Left lobe of liver (tissue), 2 donors: ENCODE data around the gene RAB3D. TPM values are rescaled to one million over a fixed set of nuclear protein-coding genes. Genes with fewer than 3 reads are reported as not detected.

Experiments
- ATAC-seq: fragments of 200-7000 bp; cut with Tn5 transposase; one replicate; pipeline ENCODE4 v1.9.1; 2020; ENCODE audit warnings: mild to moderate bottlenecking, moderate library complexity
- DNase-seq: peaks from one replicate; pipeline ENCODE4 v3.0.0-alpha.2; 2020; ENCODE audit warnings: low spot score
- total RNA-seq: library from RNA; stranded (reverse); gene quantifications from one replicate; pipeline ENCODE4 v1.2.1, GENCODE V29; 2021
- donor health status: DM: no; HTN: no; CAD: no; lungs with moderate emphysema.
- donor health status: DM: no; HTN: yes; CAD: no.

RAB3D gene
- total RNA-seq, 1 donor from 2014 or later = 3.3 TPM

GRCh38 chr19:11300811-11301120 is 38.7 kb downstream of the RAB3D start:
- DNase-seq (no peak), ATAC-seq (no peak)

GRCh38 chr19:11299946-11300810 is 39.3 kb downstream of the RAB3D start:
- ATAC-seq = no peak
- no peak for DNase-seq

GRCh38 chr19:11296264-11296663 is 43.2 kb downstream of the RAB3D start:
- ATAC-seq (no peak), DNase-seq (no peak)

- DNase-seq (no peak), ATAC-seq (no peak)
Observed at GRCh38 chr19:11295665-11296245, 43.7 kb downstream of the RAB3D start, which contains the start of gene TSPAN16. Gene TSPAN16 (plus strand): TSS chr19:11296160. CDS start chr19:11296298, 138 bp downstream.

GRCh38 chr19:11295180-11295579 is 44.3 kb downstream of the RAB3D start:
- DNase-seq = no peak
- no peak for ATAC-seq

GRCh38 chr19:11293433-11294389 is 45.7 kb downstream of the RAB3D start:
- DNase-seq (peak; percentile 94), ATAC-seq (peak; percentile 100)

- DNase-seq = no peak
- no peak for ATAC-seq
Observed at GRCh38 chr19:11291991-11292390, 47.5 kb downstream of the RAB3D start.

- no peak for DNase-seq
- no peak for ATAC-seq
Observed at GRCh38 chr19:11291415-11291814, 48.0 kb downstream of the RAB3D start.

GRCh38 chr19:11290256-11290655 is 49.2 kb downstream of the RAB3D start:
- DNase-seq (no peak), ATAC-seq (no peak)

GRCh38 chr19:11288349-11288748 is 51.1 kb downstream of the RAB3D start:
- peak; percentile 41 for ATAC-seq
- DNase-seq = no peak

- DNase-seq (no peak), ATAC-seq (no peak)
Observed at GRCh38 chr19:11286312-11286974, 53.0 kb downstream of the RAB3D start.

GRCh38 chr19:11284515-11284914 is 54.9 kb downstream of the RAB3D start:
- DNase-seq (no peak), ATAC-seq (no peak)

- ATAC-seq (no peak), DNase-seq (no peak)
Observed at GRCh38 chr19:11281356-11282049, 58.0 kb downstream of the RAB3D start.

GRCh38 chr19:11279505-11280236 is 59.8 kb downstream of the RAB3D start:
- DNase-seq = no peak
- no peak for ATAC-seq

GRCh38 chr19:11278670-11279069 is 60.8 kb downstream of the RAB3D start:
- DNase-seq = no peak
- peak; percentile 66 for ATAC-seq

GRCh38 chr19:11274533-11275086 is 64.8 kb downstream of the RAB3D start:
- DNase-seq = no peak
- ATAC-seq = no peak

GRCh38 chr19:11273989-11274388 is 65.5 kb downstream of the RAB3D start:
- DNase-seq (no peak), ATAC-seq (no peak)

GRCh38 chr19:11273296-11273695 is 66.2 kb downstream of the RAB3D start:
- ATAC-seq (no peak), DNase-seq (no peak)
